K562 (cell line): Measurements from ENCODE around the gene ZNF544. TPM values are rescaled to one million over a fixed set of nuclear protein-coding genes. Genes with fewer than 3 reads are reported as not detected.

Experiments used
- ARID3B ChIP-seq: fragments of 250-450 bp; sonication (Bioruptor Pico); IDR thresholded peaks from 2 replicates; pipeline ENCODE4 v1.4.0; 2020; ENCODE audit warnings: borderline replicate concordance
- EWSR1 ChIP-seq: fragments of 450-650 bp; IDR thresholded peaks from 2 replicates; pipeline ENCODE4 v1.6.1; 2018; ENCODE audit warnings: borderline replicate concordance, mild to moderate bottlenecking, low read depth, moderate library complexity; ENCODE audit not compliant: partially characterized antibody
- GTF3C2 ChIP-seq: IDR thresholded peaks from 3 replicates; pipeline ENCODE4 v1.6.1; 2011; ENCODE audit warnings: borderline replicate concordance, mild to moderate bottlenecking, moderate library complexity; ENCODE audit not compliant: insufficient read length; ENCODE audit errors: extremely low read depth
- HES1 ChIP-seq: fragments of 450-650 bp; IDR thresholded peaks from 2 replicates; pipeline ENCODE4 v1.6.1; 2016; ENCODE audit warnings: low read depth, mild to moderate bottlenecking, moderate library complexity
- ILK ChIP-seq: fragments of 450-650 bp; IDR thresholded peaks from 2 replicates; pipeline ENCODE4 v1.6.1; 2016; ENCODE audit warnings: missing genetic modification characterization, low read depth, mild to moderate bottlenecking, missing compliant biosample characterization, moderate library complexity, borderline replicate concordance
- NCOA4 ChIP-seq: fragments of 450-650 bp; IDR thresholded peaks from 2 replicates; pipeline ENCODE4 v1.6.1; 2018; ENCODE audit warnings: mild to moderate bottlenecking; ENCODE audit not compliant: partially characterized antibody
- NFIX ChIP-seq: fragments of 250-450 bp; sonication (Bioruptor Pico); IDR thresholded peaks from 2 replicates; pipeline ENCODE4 v1.4.0; 2020; ENCODE audit warnings: low read depth, mild to moderate bottlenecking, moderate library complexity
- NR0B1 ChIP-seq: fragments of 450-650 bp; IDR thresholded peaks from one replicate; pipeline ENCODE4 v1.6.1; 2018; ENCODE audit warnings: mild to moderate bottlenecking, moderate library complexity; ENCODE audit not compliant: partially characterized antibody
- POLR2A ChIP-seq: fragments of 450-650 bp; conservative IDR thresholded peaks from 2 replicates; pipeline ENCODE4 v1.6.1; 2016
- RBM17 ChIP-seq: fragments of 200-400 bp; formaldehyde crosslinking; IDR thresholded peaks from 2 replicates; pipeline ENCODE4 v1.6.1; 2017; ENCODE audit warnings: low read depth, mild to moderate bottlenecking, low read length, borderline replicate concordance
- WHSC1 ChIP-seq: IDR thresholded peaks from one replicate; pipeline ENCODE4 v1.6.1; 2012; ENCODE audit warnings: low read length, control low read depth, inconsistent platforms
- ZNF444 ChIP-seq: fragments of 250-450 bp; sonication (Bioruptor Pico); IDR thresholded peaks from 2 replicates; pipeline ENCODE4 v1.4.0; 2020; ENCODE audit warnings: mild to moderate bottlenecking, moderate library complexity
- polyA plus RNA-seq, 8 experiments: library from polyadenylated mRNA; depleted of rRNA in 4 of 8; stranded (reverse) in 5 of 8; unstranded in 3 of 8; fragments of >200 nt; fragmentation: Nextera tagmentation in 2 of 8; fragmentation: Illumina TruSeq in 1 of 8; extraction: Ambion mirVana in 2 of 8; extraction: Trizol in 1 of 8; gene quantifications; 2 replicates each; pipeline versions ENCODE4 v1.2.1 to v1.2.3, GENCODE V29; 2011 to 2014; ENCODE audit warnings: inconsistent platforms in 1 of 8, missing spikeins in 1 of 8
- total RNA-seq, 7 experiments: library from RNA; depleted of rRNA in 6 of 7; stranded (reverse); fragments of >200 nt in 6 of 7; fragmentation: Illumina TruSeq in 2 of 7; extraction: Trizol in 2 of 7; gene quantifications; 2 replicates each; pipeline versions ENCODE4 v1.2.1 to v1.2.3, GENCODE V29; 2011 to 2021; ENCODE audit warnings: low replicate concordance in 1 of 7

ZNF544 gene
- total and polyA plus RNA-seq, 9 of the 15 experiments (the other 6 are each of a cell fraction or from before 2014, with no cell fraction given) = 23.6 to 59.0 (median 41.4) TPM

- no peak for TF ChIP-seq ARID3B (CRISPR knock-in tag)
- peak; percentile 99 for TF ChIP-seq POLR2A
- no peak for TF ChIP-seq HES1
- no peak for TF ChIP-seq ZNF444 (CRISPR knock-in tag)
- no peak for TF ChIP-seq GTF3C2
- no peak for TF ChIP-seq NFIX (CRISPR knock-in tag)
- no peak for TF ChIP-seq RBM17
- TF ChIP-seq WHSC1 = no peak
- no peak for TF ChIP-seq ILK (tag)
- TF ChIP-seq NCOA4 = no peak
- TF ChIP-seq EWSR1 = no peak
- TF ChIP-seq NR0B1 = no peak
Observed at GRCh38 chr19:58305065-58305931, 76.6 kb downstream of the ZNF544 start, which contains the start of gene ERVK3-1 (continued).
